Measurements from ENCODE around the gene BCKDK. TPM values are rescaled to one million over a fixed set of nuclear protein-coding genes. Genes with fewer than 3 reads are reported as not detected.

Gene BCKDK
- total RNA-seq, 1 experiment from 2014 or later, result 56.3 TPM

DNA sequence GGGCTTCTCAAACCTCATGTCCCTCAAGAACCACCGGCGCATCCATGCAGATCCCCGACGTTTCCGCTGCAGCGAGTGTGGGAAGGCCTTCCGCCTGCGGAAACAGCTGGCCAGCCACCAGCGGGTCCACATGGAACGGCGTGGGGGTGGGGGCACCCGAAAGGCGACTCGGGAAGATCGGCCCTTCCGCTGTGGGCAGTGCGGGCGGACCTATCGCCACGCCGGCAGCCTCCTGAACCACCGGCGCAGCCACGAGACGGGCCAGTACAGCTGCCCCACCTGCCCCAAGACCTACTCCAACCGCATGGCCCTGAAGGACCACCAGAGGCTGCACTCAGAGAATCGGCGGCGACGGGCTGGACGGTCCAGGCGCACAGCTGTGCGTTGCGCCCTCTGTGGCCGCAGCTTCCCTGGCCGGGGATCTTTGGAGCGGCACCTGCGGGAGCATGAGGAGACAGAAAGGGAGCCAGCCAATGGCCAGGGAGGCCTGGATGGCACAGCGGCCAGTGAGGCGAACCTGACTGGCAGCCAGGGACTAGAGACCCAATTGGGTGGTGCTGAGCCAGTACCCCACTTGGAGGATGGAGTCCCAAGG lies 28.1 kb upstream of the BCKDK start:
- no peak for DNase-seq (ENCODE audit: low spot score)

- DNase-seq (ENCODE audit: low spot score), result no peak
Observed at GRCh38 chr16:31080756-31081419, 27.3 kb upstream of the BCKDK start.

GRCh38 chr16:31081428-31082351 lies 26.5 kb upstream of the BCKDK start:
- no peak for DNase-seq (ENCODE audit: low spot score)

DNA sequence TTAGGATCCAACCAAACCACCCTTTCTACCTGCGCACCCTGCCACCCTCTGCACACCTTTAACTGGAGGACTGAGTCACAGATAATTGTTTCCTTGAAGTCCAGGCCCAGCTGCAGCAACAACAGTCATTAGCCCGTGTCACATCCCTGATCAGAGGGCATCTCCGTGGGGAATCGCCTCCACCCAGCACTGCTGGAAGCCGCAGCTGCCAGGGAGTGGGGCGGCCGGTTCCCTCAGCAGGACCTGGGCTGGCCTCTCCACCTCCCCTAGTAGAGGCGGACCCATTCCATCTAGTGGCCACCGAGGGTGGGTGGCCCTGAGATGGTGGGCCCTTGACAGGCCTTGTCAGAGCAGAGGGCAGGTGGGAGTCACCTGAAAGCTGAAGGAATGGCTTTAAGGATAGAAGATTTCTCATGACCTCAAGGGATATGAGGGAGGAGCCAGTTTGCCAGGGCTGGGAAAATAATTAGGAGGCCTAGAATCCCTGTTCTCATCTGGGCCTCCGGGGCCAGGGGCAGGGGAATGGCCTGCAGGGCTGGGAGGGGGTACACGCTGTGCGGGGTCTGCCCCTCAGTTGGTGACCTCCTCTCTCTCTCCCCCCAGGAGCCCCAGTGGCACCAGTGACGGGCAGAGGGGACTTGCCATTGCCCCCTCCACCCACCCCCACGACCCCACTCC lies 25.7 kb upstream of the BCKDK start:
- no peak for DNase-seq (ENCODE audit: low spot score)

- DNase-seq (ENCODE audit: low spot score), result no peak
Observed at GRCh38 chr16:31083081-31083480, 25.1 kb upstream of the BCKDK start.

DNA sequence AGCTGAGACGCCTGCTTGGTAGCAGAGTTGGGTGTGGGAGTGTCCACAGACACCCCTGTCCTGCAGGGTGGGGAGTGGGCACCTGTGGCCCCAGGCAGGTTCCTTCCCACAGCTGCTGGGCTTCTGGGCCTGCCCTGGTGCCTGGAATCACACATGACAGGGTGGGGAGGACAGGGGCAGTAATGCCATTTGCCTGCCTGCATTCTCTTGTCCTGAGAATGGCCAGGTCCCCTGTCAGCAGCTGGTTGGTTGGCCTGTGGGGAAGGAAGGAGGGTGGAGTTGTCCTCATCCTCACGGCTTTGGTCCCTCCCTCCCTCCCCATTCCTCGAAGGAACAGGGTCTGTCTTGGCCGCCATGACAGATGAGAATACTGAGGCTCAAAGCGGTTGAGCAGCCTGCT lies 24.6 kb upstream of the BCKDK start:
- DNase-seq (ENCODE audit: low spot score), result no peak

- no peak for DNase-seq (ENCODE audit: low spot score)
Observed at GRCh38 chr16:31083981-31084380, 24.2 kb upstream of the BCKDK start.

- DNase-seq (ENCODE audit: low spot score), result no peak
Observed at GRCh38 chr16:31084584-31085302, 23.4 kb upstream of the BCKDK start.

DNA sequence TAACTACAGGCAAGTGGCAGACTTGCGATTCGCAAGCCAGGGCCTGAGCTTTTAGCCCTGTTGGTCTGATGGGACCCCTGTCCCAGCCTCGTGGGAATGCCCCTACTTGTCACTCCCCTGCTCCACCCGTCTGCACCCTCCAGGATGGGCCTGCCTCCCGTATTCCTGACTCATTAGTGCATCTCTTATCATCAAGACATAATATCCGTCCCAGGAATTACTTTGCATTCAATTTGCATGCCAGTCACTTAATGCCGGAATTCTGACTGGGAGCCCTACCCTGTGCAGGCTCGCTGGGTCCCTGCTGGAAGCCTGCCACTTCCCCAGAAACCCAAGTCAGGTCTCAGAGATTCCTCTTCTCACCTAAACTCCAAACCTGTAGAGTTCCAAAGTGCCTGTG lies 22.8 kb upstream of the BCKDK start:
- no peak for DNase-seq (ENCODE audit: low spot score)

DNA sequence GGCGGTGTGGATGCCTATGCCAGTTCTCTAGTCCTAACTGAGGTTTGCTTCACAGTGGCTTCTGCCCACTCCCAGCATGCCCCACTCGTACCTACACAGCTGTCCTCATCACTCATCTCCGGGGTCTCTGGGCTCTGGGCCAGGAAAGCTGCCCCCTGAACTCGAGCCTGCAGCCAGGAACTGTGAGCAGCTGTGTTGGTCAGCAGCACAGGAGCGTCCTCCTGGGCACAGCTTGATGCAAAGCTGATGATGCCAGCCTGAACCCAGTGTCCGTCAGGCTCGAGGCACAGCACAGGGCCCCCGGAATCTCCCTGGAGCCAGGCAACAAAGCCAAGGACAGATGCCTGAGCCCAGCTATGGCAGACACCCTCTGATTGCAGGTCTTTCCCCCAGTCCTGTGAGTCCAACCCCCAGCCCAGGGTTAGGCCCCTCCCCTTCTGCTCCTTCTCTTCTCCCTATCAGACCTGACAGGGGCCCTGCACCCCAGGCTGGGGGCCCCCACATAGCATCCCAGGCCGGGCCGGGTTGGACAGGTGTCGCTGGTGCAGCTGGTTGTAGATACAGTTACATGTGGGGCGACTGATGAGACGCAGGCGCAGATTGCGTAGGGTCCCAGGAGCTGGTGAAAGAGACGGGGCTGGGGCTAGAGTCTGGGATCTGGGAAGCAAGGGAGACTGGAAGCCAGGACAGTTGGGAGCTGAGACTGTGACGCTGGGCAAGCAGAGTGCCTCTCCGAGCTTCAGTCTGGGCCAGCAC lies 22.1 kb upstream of the BCKDK start:
- DNase-seq (ENCODE audit: low spot score), result no peak

DNA sequence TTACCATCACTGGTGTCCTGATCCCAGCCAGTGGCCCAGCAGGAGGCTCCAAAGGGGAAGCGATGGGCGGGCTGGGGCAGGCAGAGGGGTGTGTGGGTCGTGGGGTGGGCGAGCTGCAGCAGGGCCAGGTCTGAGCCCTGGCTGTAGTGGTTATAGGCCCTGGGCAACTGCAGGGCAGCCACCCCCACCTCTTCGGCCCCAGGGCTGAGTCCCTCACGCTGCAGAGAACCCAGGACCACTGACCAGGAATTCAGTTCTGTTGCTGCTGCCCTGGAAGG lies 21.6 kb upstream of the BCKDK start:
- DNase-seq (ENCODE audit: low spot score), result no peak

DNA sequence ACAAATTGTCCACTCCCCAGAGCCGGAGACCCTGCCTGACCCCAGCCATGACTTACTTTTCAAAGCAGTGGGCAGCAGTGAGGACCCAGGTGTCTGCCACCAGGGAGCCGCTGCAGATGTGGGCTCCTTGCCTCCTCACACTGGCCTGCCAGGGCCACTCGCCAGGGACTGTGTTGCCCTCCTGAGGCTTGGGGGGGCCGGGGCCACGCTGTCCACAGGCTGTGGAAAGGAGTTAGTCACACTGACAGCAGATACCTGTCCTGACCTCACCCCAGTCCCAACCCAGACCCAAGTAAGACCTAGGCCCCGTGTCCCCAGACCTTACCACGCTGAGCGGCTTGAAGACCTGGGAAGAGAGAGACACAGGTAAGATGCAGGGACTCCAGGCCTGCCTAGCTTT lies 20.7 kb upstream of the BCKDK start:
- no peak for DNase-seq (ENCODE audit: low spot score)

DNA sequence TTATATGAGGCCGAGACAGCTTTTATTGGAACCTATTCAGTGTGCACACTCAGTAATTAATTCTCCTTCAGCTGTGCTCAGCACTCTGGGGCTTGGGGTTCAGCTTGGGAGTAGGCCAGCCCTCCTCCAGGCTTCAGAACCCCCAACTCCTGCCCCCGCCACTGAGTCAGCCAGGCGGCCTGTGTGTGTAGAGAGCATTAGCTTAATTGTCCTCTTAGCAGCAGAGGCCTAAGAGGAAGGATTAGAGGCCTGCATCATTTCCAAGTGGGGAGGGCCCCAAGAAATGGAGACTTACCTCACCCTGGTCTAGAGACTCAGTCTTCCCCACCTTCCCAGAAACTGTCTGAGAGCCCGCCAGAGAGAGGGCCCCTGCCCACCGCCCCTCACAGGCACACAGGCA lies 20.2 kb upstream of the BCKDK start:
- DNase-seq (ENCODE audit: low spot score), result no peak

GRCh38 chr16:31088459-31089183 lies 19.6 kb upstream of the BCKDK start, which contains the start of gene PRSS53:
PRSS53 (minus strand) TSS chr16:31088943; CDS start chr16:31088809, 134 bp downstream.
- no peak for DNase-seq (ENCODE audit: low spot score)

- DNase-seq (ENCODE audit: low spot score), result no peak
Observed at GRCh38 chr16:31089199-31089598, 19.0 kb upstream of the BCKDK start.

DNA sequence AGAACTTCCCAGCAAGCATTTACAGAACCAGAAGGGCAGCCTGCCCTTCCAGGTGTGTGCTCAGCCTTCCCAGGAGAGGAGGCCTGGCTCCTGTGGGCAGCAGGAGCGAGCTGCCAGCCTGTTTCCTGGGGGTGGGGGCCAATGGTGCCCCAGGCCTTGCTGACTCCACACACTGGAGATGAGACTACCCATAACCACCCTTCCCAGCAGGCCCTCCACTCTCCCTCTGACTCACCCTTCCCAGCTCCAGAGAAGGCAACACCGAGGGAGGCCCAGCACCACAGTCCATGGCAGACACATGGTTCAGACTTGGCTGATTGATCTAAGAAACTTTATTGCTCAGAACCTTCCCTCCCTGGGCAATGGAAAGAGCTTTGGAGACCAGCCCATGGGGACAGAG lies 17.6 kb upstream of the BCKDK start:
- no peak for DNase-seq (ENCODE audit: low spot score)

- DNase-seq (ENCODE audit: low spot score), result no peak
Observed at GRCh38 chr16:31092330-31092729, 15.9 kb upstream of the BCKDK start.

- peak; percentile 43 for DNase-seq (ENCODE audit: low spot score)
Observed at GRCh38 chr16:31093132-31093703, 15.0 kb upstream of the BCKDK start.

DNA sequence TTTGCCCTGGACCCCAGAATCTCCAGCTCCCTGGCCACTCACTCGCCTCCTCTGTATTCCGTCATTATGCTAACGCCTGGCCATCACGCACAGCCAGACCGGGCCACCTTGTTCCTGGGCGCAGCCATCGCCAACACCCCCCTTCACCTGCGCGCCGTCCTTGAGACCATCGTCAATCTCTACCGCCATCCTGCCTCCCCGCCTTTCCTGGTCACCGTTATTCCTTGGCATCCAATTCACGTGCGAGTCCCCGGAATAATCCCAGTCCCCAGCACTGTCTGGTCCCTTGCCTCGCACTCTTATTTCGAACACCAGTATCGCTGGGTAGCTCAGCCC lies 14.1 kb upstream of the BCKDK start:
- DNase-seq (ENCODE audit: low spot score), result peak; percentile 22

All from HT-29 (cell line).